GM12878 (cell line): Measurements from ENCODE around the gene CDH16. TPM values are rescaled to one million over a fixed set of nuclear protein-coding genes. Genes with fewer than 3 reads are reported as not detected.

Experiments
- ATAC-seq: fragments of 200-7000 bp; cut with Tn5 transposase; 3 replicates; pipeline ENCODE4 v1.9.1; 2020; ENCODE audit warnings: mild to moderate bottlenecking, moderate library complexity
- BruUV-seq: library from RNA; stranded (reverse); fragments of 400-500 nt; replicated peaks from 2 replicates; lab custom pipeline; 2021; lab: Mats Ljungman, UMichigan
- CTCF ChIA-PET: fragments of 300-600 bp; sonication (Branson Sonifier 250); formaldehyde crosslinking; extraction: SDS; loops from one replicate; lab custom pipeline; 2021; ENCODE audit warnings: inconsistent platforms; lab: Yijun Ruan, JAX
- POLR2A ChIA-PET: fragments of 350-600 bp; formaldehyde crosslinking; extraction: SDS; loops from one replicate; lab custom pipeline; 2021; ENCODE audit warnings: inconsistent platforms; lab: Charles Lee
- RAD21 ChIA-PET: fragments of 300-600 bp; sonication (Branson Sonifier 250); formaldehyde crosslinking; loops from one replicate; lab custom pipeline; 2023; ENCODE audit warnings: antibody characterized with exemption; ENCODE audit not compliant: unreplicated experiment; lab: Charles Lee
- SMC1A ChIA-PET: fragments of 300-600 bp; sonication (Branson Sonifier 250); formaldehyde crosslinking; loops from one replicate; lab custom pipeline; 2023; ENCODE audit not compliant: unreplicated experiment, uncharacterized antibody; lab: Charles Lee
- DNase-seq: peaks from one replicate; pipeline ENCODE4 v3.0.0-alpha.2; 2011; ENCODE audit warnings: low read depth, low spot score
- FAIRE-seq: peaks from 3 replicates; lab custom pipeline; 2011; peaks lifted over from hg19 to GRCh38; lab: Jason Lieb, UNC
- H2AFZ ChIP-seq: 2 replicates; pipeline ENCODE4 v1.6.0; 2011; ENCODE audit warnings: low read depth, low read length, control low read depth; ENCODE audit not compliant: control insufficient read depth
- H3K27ac ChIP-seq: 2 replicates; pipeline ENCODE4 v1.5.1; 2011; ENCODE audit warnings: control low read depth; ENCODE audit not compliant: control insufficient read depth, insufficient read depth
- H3K27me3 ChIP-seq, 2 experiments: replicated peaks in 1 of 2; 2 replicates each; pipeline versions ENCODE4 v1.6.0 to v1.6.1; 2011; ENCODE audit warnings: low read length in 1 of 2; ENCODE audit not compliant: control insufficient read depth in 2 of 2, insufficient read depth in 2 of 2
- H3K36me3 ChIP-seq, 2 experiments: 2 replicates each; pipeline ENCODE4 v1.5.1; 2011; ENCODE audit warnings: low read length in 1 of 2; ENCODE audit not compliant: control insufficient read depth in 2 of 2, insufficient read depth in 2 of 2
- H3K4me1 ChIP-seq: 2 replicates; pipeline ENCODE4 v1.6.1; 2011; ENCODE audit warnings: mild to moderate bottlenecking, low read length, moderate library complexity, mixed read lengths; ENCODE audit not compliant: control insufficient read depth, insufficient read depth
- H3K4me2 ChIP-seq: 2 replicates; pipeline ENCODE4 v1.6.0; 2011; ENCODE audit warnings: control low read depth; ENCODE audit not compliant: control insufficient read depth, insufficient read depth
- H3K4me3 ChIP-seq: fragments of 200-600 bp; sonication (generic); 2 replicates; pipeline ENCODE4 v1.5.1; 2016
- H3K79me2 ChIP-seq: 2 replicates; pipeline ENCODE4 v1.6.0; 2011; ENCODE audit warnings: low read length; ENCODE audit not compliant: control insufficient read depth, insufficient read depth
- H3K9ac ChIP-seq: 2 replicates; pipeline ENCODE4 v1.8.0; 2011; ENCODE audit warnings: low read length, control low read depth, mixed read lengths; ENCODE audit not compliant: control insufficient read depth, insufficient read depth
- H3K9me3 ChIP-seq: replicated peaks from 3 replicates; pipeline ENCODE4 v1.5.1; 2011; ENCODE audit warnings: mild to moderate bottlenecking, low read length; ENCODE audit not compliant: control insufficient read depth, insufficient read depth
- H4K20me1 ChIP-seq: 2 replicates; pipeline ENCODE4 v1.6.0; 2011; ENCODE audit not compliant: control insufficient read depth, insufficient read depth
- CBFB ChIP-seq: IDR thresholded peaks from 2 replicates; pipeline ENCODE4 v1.6.1; 2016; ENCODE audit warnings: antibody characterized with exemption, low read depth
- CHD4 ChIP-seq: fragments of 200-600 bp; sonication (generic); IDR thresholded peaks from 2 replicates; pipeline ENCODE4 v1.6.1; 2016; ENCODE audit warnings: mild to moderate bottlenecking
- DPF2 ChIP-seq: fragments of 450-650 bp; IDR thresholded peaks from 2 replicates; pipeline ENCODE4 v1.6.1; 2017; ENCODE audit warnings: mild to moderate bottlenecking
- EP300 ChIP-seq, 2 experiments: fragments of 150-350 bp in 1 of 2; IDR thresholded peaks; 2 replicates each; pipeline ENCODE4 v1.6.1; 2011 to 2012; ENCODE audit warnings: low read depth in 2 of 2, low read length in 2 of 2, borderline replicate concordance in 1 of 2, improper control_type of control experiment in 1 of 2, inconsistent platforms in 1 of 2; ENCODE audit not compliant: control insufficient read depth in 1 of 2
- ETV6 ChIP-seq, 2 experiments: fragments of 450-650 bp in 1 of 2; IDR thresholded peaks in 1 of 2; conservative IDR thresholded peaks in 1 of 2; 2 replicates each; pipeline ENCODE4 v1.6.1; 2014; ENCODE audit warnings: antibody characterized with exemption in 1 of 2, borderline replicate concordance in 1 of 2, low read depth in 1 of 2, mild to moderate bottlenecking in 1 of 2, moderate library complexity in 1 of 2
- EZH2 ChIP-seq: IDR thresholded peaks from 2 replicates; pipeline ENCODE4 v1.6.1; 2012; ENCODE audit warnings: low read depth, mild to moderate bottlenecking, control low read depth, inconsistent platforms, low read length, borderline replicate concordance; ENCODE audit not compliant: control insufficient read depth
- FOS ChIP-seq: IDR thresholded peaks from 3 replicates; pipeline ENCODE4 v1.6.1; 2011; ENCODE audit warnings: borderline replicate concordance; ENCODE audit not compliant: insufficient read length; ENCODE audit errors: extremely low read depth
- HCFC1 ChIP-seq: fragments of 150-350 bp; IDR thresholded peaks from 2 replicates; pipeline ENCODE4 v1.6.1; 2014; ENCODE audit warnings: low read length
- LARP7 ChIP-seq: fragments of 450-650 bp; IDR thresholded peaks from 2 replicates; pipeline ENCODE4 v1.6.1; 2017; ENCODE audit warnings: mild to moderate bottlenecking
- MTA2 ChIP-seq: fragments of 450-650 bp; IDR thresholded peaks from 2 replicates; pipeline ENCODE4 v1.6.1; 2016; ENCODE audit warnings: low read depth, mild to moderate bottlenecking, moderate library complexity
- MYC ChIP-seq: IDR thresholded peaks from 2 replicates; pipeline ENCODE4 v1.6.1; 2011; ENCODE audit warnings: mild to moderate bottlenecking, low read length, moderate library complexity, inconsistent platforms; ENCODE audit not compliant: insufficient read depth, insufficient replicate concordance, insufficient read length, severe bottlenecking
- NFIC ChIP-seq: IDR thresholded peaks from 2 replicates; pipeline ENCODE4 v1.6.1; 2012; ENCODE audit warnings: low read depth, mild to moderate bottlenecking, inconsistent platforms, low read length, moderate library complexity
- NFYB ChIP-seq: IDR thresholded peaks from 2 replicates; pipeline ENCODE4 v1.6.1; 2011; ENCODE audit warnings: low read depth, mild to moderate bottlenecking, low read length, improper control_type of control experiment, moderate library complexity; ENCODE audit not compliant: insufficient read depth
- NR2F1 ChIP-seq: fragments of 450-650 bp; conservative IDR thresholded peaks from 2 replicates; pipeline ENCODE4 v1.6.1; 2017; ENCODE audit warnings: mild to moderate bottlenecking
- SMARCA5 ChIP-seq: fragments of 450-650 bp; IDR thresholded peaks from 2 replicates; pipeline ENCODE4 v1.6.1; 2017; ENCODE audit warnings: mild to moderate bottlenecking
- STAT3 ChIP-seq: IDR thresholded peaks from 2 replicates; pipeline ENCODE4 v1.6.1; 2011; ENCODE audit warnings: low read depth, low read length, improper control_type of control experiment
- TARDBP ChIP-seq: IDR thresholded peaks from 2 replicates; pipeline ENCODE4 v1.6.1; 2016; ENCODE audit warnings: borderline replicate concordance
- ZSCAN29 ChIP-seq: fragments of 450-650 bp; IDR thresholded peaks from 2 replicates; pipeline ENCODE4 v1.6.1; 2017; ENCODE audit warnings: mild to moderate bottlenecking, moderate library complexity
- WGBS: methylation state at CpG from one replicate; pipeline ENCODE4 v1.1.6; 2016; ENCODE audit warnings: low lambda C conversion rate; ENCODE audit not compliant: insufficient replicate concordance, insufficient coverage; ENCODE audit errors: missing lambda C conversion rate; 5-methylcytosine and 5-hydroxymethylcytosine counted together
- in situ Hi-C: fragments of 300-500 bp; cut with MboI; formaldehyde crosslinking; loops from 9 replicates; pipeline ENCODE4 v1.14.3; 2018; ENCODE audit warnings: mixed read lengths
- intact Hi-C: fragments of 100-400 bp; cut with micrococcal nuclease; formaldehyde crosslinking; loops from one replicate; pipeline ENCODE4 v1.14.2; 2022; ENCODE audit not compliant: unreplicated experiment
- polyA plus RNA-seq, 11 experiments: library from polyadenylated mRNA; depleted of rRNA in 4 of 11; unstranded in 6 of 11; stranded (reverse) in 5 of 11; fragments of >200 nt; fragmentation: Nextera tagmentation in 4 of 11; fragmentation: Illumina TruSeq in 1 of 11; extraction: Ambion mirVana in 4 of 11; extraction: Trizol in 1 of 11; gene quantifications; 1 replicate in 1 of 11; 2 replicates in 10 of 11; pipeline versions ENCODE4 v1.2.1 to v1.2.3, GENCODE V29; 2011 to 2016; ENCODE audit warnings: inconsistent platforms in 2 of 11, missing spikeins in 2 of 11, low read depth in 1 of 11
- total RNA-seq, 4 experiments: library from RNA; depleted of rRNA in 3 of 4; stranded (reverse); fragments of >200 nt in 3 of 4; fragmentation: Illumina TruSeq in 1 of 4; extraction: Trizol in 1 of 4; gene quantifications; 2 replicates each; pipeline versions ENCODE4 v1.2.1 to v1.2.3, GENCODE V29; 2013 to 2021
- TF ChIP-seq, protein P1 (sequence below): IDR thresholded peaks from 2 replicates; pipeline ENCODE4 v1.6.1; 2012; ENCODE audit warnings: low read length, inconsistent platforms
- TF ChIP-seq, protein P2 (sequence below): fragments of 150-350 bp; IDR thresholded peaks from 2 replicates; pipeline ENCODE4 v1.6.1; 2014; ENCODE audit warnings: mild to moderate bottlenecking, low read depth, low read length

Gene CDH16
- total and polyA plus RNA-seq, 10 of the 15 experiments (the other 5 are each of a cell fraction or from before 2014, with no cell fraction given), result 0.05 TPM; not detected in 9

DNA sequence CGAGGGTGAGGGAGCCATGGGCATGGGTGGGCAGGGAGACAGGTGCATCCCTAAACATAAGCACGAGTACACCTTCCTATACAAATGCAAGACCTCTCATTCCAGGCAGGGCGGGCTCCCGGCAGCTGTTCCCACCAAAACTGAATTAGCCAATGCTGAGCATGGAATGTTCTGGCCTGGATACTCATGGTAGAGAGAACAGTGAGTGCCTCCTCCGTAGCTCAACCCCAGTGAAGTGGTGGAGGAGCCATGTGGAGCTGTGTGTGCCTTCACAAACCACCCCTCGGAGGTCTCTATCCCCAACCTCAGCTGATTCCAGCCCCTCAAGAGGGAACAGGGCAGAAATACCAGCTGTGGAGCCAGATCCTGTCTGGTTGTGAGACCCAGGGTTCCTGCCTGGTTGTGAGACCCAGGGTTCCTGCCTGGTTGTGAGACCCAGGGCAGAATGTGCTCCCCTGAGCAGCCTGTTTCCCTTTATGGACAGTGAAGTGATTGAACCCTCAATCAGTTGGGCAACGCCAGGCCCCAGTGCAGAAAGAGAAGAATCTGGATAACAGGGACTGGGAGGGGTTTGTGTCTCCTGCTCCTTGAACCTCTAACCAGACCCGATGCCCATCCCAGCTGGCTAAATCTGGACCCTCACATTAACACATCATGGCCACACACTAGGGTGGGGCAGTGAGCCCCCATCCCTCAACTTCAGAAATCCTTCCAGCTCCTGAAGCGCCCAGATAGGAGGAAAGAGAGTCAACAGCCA is 2.4 kb upstream of the CDH16 start:
- no peaks in the 10 kb centered on the region for H4K20me1 ChIP-seq
- H3K9ac ChIP-seq, result no peak overlapping the region
- in situ Hi-C loops, result no loop called here
- no peaks in the 10 kb centered on the region for H3K9me3 ChIP-seq
- FAIRE-seq (no peak), DNase-seq (no peak), ATAC-seq (no peak)
- peaks cover 8% of the 10 kb centered on the region for H3K4me1 ChIP-seq
- TF ChIP-seq EZH2 (no peak), STAT3 (no peak), HCFC1 (no peak), LARP7 (no peak), ZSCAN29 (no peak), EP300 (IDR thresholded peaks at IDR 0.05; ENCODE audit: borderline replicate concordance in 1 of 2, control insufficient read depth in 1 of 2, low read depth in 2 of 2, low read length in 2 of 2) (no peak), TARDBP (no peak), MTA2 (no peak), FOS (no peak), CBFB (no peak), ETV6 (conservative IDR thresholded peaks at IDR 0.05 in 1 of 2, IDR thresholded peaks at IDR 0.05 in 1 of 2; ENCODE audit: borderline replicate concordance in 1 of 2, low read depth in 1 of 2) (no peak), DPF2 (no peak), NR2F1 (no peak), NFYB (no peak), NFIC (no peak), SMARCA5 (no peak), CHD4 (no peak), MYC (no peak)
- TF ChIP-seq, protein P1, sequence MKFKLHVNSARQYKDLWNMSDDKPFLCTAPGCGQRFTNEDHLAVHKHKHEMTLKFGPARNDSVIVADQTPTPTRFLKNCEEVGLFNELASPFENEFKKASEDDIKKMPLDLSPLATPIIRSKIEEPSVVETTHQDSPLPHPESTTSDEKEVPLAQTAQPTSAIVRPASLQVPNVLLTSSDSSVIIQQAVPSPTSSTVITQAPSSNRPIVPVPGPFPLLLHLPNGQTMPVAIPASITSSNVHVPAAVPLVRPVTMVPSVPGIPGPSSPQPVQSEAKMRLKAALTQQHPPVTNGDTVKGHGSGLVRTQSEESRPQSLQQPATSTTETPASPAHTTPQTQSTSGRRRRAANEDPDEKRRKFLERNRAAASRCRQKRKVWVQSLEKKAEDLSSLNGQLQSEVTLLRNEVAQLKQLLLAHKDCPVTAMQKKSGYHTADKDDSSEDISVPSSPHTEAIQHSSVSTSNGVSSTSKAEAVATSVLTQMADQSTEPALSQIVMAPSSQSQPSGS, result no peak
- TF ChIP-seq, protein P2, sequence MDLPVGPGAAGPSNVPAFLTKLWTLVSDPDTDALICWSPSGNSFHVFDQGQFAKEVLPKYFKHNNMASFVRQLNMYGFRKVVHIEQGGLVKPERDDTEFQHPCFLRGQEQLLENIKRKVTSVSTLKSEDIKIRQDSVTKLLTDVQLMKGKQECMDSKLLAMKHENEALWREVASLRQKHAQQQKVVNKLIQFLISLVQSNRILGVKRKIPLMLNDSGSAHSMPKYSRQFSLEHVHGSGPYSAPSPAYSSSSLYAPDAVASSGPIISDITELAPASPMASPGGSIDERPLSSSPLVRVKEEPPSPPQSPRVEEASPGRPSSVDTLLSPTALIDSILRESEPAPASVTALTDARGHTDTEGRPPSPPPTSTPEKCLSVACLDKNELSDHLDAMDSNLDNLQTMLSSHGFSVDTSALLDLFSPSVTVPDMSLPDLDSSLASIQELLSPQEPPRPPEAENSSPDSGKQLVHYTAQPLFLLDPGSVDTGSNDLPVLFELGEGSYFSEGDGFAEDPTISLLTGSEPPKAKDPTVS, result no peak
- intact Hi-C loops, result no loop called here
- ChIA-PET POLR2A (interaction anchor here (0.6 kb wide), 1 partner anchor 1676 kb away, joined by 3 read pairs; no protein-coding TSS in a partner anchor), SMC1A (no interaction called here), RAD21 (interaction anchor here (1.0 kb wide), 1 partner anchor 11 kb away, joined by 3 read pairs; no protein-coding TSS in a partner anchor), CTCF (interaction anchor here (1.0 to 1.1 kb wide), 2 partner anchors 11 to 26 kb away, joined by 3 read pairs; no protein-coding TSS in a partner anchor)
- no peaks in the 10 kb centered on the region for H3K79me2 ChIP-seq
- H3K4me2 ChIP-seq, result no peak overlapping the region
- no peaks in the 10 kb centered on the region for H3K36me3 ChIP-seq
- no peak overlapping the region for H3K4me3 ChIP-seq
- H3K27ac ChIP-seq, result no peak overlapping the region
- peaks cover 0 to 3% of the 10 kb centered on the region in 2 experiments; a peak in 3 of 4 replicates for H3K27me3 ChIP-seq
- BruUV-seq, result no TSS peak
- no peak overlapping the region for H2AFZ ChIP-seq
- WGBS, result 26% methylated on average over 9 of the region's 9 CpGs
